ENCODE data around the gene PACRG. TPM values are rescaled to one million over a fixed set of nuclear protein-coding genes. Genes with fewer than 3 reads are reported as not detected.

The PACRG gene
- total and polyA plus RNA-seq, 2 of the 13 experiments (the other 11 are each of a cell fraction or from before 2014, with no cell fraction given): 0.13 TPM; not detected in 1

DNA sequence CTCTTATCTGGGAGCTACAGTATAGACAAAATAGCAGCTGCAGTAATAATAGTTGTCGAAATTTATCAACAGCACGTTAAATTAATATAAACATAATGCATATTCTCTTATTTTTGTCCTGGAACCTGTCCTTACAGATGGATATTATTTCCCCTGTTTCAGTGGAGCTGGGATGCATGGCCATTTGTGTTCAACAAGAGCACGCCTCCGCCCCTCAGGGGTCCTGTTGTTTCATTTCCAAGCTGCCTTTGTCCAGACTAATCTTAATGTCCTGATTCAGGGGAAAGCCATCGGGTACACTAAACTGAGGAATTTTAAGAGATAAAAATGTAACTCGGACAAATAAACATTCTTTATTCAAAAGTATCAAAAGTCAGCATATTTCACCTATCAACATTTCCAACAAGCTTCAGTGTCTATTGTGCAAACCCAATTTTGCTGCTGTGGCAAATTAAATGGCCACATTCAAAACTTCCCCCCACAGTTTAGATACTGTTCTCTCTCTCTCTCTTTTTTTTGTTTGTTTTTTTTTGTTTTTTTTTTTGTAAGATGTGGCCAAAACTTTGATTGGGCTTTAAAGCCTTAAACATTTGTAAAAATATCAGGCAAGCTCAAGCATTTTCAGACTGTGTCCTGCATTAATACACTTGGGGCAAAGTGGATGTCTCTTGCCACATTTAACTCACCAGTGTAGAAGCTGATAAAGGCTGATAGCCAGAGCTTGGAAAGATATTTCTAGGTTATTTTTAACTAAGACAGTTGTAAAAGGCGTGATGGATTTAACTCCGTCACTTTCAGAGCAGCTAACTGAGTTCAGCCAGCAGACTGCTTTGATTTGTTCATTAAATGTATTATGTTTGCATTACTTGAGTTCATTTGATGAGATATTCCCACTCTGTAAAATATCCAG, 574.2 kb downstream of the PACRG start (continued):
- TF ChIP-seq, protein P1, sequence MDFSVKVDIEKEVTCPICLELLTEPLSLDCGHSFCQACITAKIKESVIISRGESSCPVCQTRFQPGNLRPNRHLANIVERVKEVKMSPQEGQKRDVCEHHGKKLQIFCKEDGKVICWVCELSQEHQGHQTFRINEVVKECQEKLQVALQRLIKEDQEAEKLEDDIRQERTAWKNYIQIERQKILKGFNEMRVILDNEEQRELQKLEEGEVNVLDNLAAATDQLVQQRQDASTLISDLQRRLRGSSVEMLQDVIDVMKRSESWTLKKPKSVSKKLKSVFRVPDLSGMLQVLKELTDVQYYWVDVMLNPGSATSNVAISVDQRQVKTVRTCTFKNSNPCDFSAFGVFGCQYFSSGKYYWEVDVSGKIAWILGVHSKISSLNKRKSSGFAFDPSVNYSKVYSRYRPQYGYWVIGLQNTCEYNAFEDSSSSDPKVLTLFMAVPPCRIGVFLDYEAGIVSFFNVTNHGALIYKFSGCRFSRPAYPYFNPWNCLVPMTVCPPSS (IDR thresholded peaks at IDR 0.05): no peak
- no peak for TF ChIP-seq KDM1A (CRISPR knock-in tag; IDR thresholded peaks at IDR 0.05)
- no peak for TF ChIP-seq ZNF7 (CRISPR knock-in tag; IDR thresholded peaks at IDR 0.05)
- TF ChIP-seq, protein P2, sequence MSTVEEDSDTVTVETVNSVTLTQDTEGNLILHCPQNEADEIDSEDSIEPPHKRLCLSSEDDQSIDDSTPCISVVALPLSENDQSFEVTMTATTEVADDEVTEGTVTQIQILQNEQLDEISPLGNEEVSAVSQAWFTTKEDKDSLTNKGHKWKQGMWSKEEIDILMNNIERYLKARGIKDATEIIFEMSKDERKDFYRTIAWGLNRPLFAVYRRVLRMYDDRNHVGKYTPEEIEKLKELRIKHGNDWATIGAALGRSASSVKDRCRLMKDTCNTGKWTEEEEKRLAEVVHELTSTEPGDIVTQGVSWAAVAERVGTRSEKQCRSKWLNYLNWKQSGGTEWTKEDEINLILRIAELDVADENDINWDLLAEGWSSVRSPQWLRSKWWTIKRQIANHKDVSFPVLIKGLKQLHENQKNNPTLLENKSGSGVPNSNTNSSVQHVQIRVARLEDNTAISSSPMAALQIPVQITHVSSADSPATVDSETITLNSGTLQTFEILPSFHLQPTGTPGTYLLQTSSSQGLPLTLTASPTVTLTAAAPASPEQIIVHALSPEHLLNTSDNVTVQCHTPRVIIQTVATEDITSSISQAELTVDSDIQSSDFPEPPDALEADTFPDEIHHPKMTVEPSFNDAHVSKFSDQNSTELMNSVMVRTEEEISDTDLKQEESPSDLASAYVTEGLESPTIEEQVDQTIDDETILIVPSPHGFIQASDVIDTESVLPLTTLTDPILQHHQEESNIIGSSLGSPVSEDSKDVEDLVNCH (CRISPR knock-in tag; IDR thresholded peaks at IDR 0.05): no peak

DNA sequence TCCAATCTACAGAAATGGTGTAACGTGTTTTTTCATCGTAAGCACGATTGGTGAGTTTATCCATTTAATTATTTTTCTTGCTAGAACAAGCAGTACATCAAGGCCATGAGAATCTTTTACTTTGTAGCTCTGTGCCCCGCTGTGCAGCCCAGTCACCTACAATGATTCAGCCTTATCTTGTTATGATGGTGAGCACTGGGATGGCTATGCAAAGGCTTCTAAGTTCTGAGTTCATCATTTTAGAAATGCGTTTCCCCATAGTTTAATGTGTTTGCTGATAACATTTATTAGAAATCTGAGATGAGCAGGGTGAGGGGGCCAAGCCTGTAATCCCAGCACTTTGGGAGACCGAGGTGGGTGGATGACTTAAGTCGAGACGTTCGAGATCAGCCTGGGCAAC, 575.0 kb downstream of the PACRG start:
- Histone ChIP-seq H3K4me1 (ENCODE audit: insufficient read depth, low read length) (no peaks in the 10 kb centered on the region), H4K20me1 (ENCODE audit: insufficient read depth, low read length) (no peaks in the 10 kb centered on the region), H3K4me2 (ENCODE audit: low read depth, low read length) (no peak overlapping the region), H3K4me3 (replicated peaks in 1 of 3; ENCODE audit: insufficient read depth in 1 of 3, low read depth in 2 of 3, low read length in 3 of 3) (no peak overlapping the region), H3K9ac (ENCODE audit: insufficient read depth, low read depth, low read length) (no peak overlapping the region), H2AFZ (ENCODE audit: low read length) (no peak overlapping the region), H3K36me3 (replicated peaks in 1 of 2; ENCODE audit: control insufficient read depth in 1 of 2, insufficient read depth in 2 of 2, low read length in 2 of 2) (no peaks in the 10 kb centered on the region), H3K27ac (ENCODE audit: extremely low read length, insufficient read depth, low read length) (no peak overlapping the region), H3K9me3 (ENCODE audit: low read length) (no peaks in the 10 kb centered on the region), H3K27me3 (ENCODE audit: control insufficient read depth in 1 of 2, insufficient read depth in 2 of 2, low read length in 2 of 2) (peaks cover 0 to 10% of the 10 kb centered on the region in 2 experiments; a peak in 1 of 5 replicates), H3K79me2 (ENCODE audit: insufficient read depth, low read length) (no peaks in the 10 kb centered on the region)
- no peak for DNase-seq (ENCODE audit: low spot score)
- in situ Hi-C loops (cut with HindIII; ENCODE audit: extremely low pct_ligation_motif_present, low pct_unique_long_range_greater_than_20kb): no loop called here
- no peak for TF ChIP-seq TMF1 (CRISPR knock-in tag; IDR thresholded peaks at IDR 0.05; ENCODE audit: low read depth)
- ChIA-PET CTCF (ENCODE audit: low intra/inter-chr PET ratio, low total read pairs) (no interaction called here), POLR2A (no interaction called here)
- BruUV-seq (replicated peaks): no TSS peak
- no peak for ATAC-seq
- intact Hi-C loops (cut with micrococcal nuclease; ENCODE audit: unreplicated experiment): no loop called here
- no peak for FAIRE-seq
- WGBS (ENCODE audit: low lambda C conversion rate): 23% methylated on average over 9 of the region's 9 CpGs
